ENCODE results near the gene TULP1. TPM values are rescaled to one million over a fixed set of nuclear protein-coding genes. Genes with fewer than 3 reads are reported as not detected.

TULP1 gene
- total and polyA plus RNA-seq, 2 of the 8 experiments (the other 6 are each of a cell fraction or from before 2014, with no cell fraction given), result 3.2 to 6.8 TPM

DNA sequence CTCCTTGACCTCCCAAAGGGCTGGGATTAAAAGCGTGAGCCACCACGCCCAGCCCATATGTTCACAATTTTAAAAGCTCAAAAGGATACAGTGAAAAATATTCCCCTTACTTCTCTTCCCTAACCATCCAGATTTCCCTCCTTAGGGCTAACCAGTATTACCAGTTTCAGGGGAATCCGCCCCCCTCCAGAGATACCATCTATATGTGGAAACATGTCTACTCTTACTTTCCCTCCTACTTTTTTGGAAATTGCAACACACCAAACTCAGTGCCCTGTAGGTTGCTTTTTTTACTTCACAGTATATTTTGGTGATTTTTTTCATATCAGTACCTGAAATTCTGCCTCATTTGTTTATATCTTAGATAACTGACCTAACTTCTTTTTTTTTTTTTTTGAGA, 51.4 kb downstream of the TULP1 start (continued):
- TF ChIP-seq SAP30 (IDR thresholded peaks at IDR 0.05; ENCODE audit: insufficient read depth, insufficient replicate concordance, low read length) (no peak), CTBP2 (IDR thresholded peaks at IDR 0.05; ENCODE audit: borderline replicate concordance, insufficient read depth, insufficient read length, low read length) (no peak), SRF (IDR thresholded peaks at IDR 0.05; ENCODE audit: low read depth, low read length) (no peak), SP1 (IDR thresholded peaks at IDR 0.05; ENCODE audit: low read depth, low read length) (no peak), SUZ12 (IDR thresholded peaks at IDR 0.05; ENCODE audit: low read length) (no peak), KDM1A (IDR thresholded peaks at IDR 0.05; ENCODE audit: borderline replicate concordance, low read length) (no peak)
